Endothelial cell of hepatic sinusoid (primary cell): ENCODE measurements around the gene CFAP100.

ENCODE experiments used
- in situ Hi-C: cut with HindIII; loops from 2 replicates; pipeline ENCODE4 v1.10.0; 2017; ENCODE audit warnings: low sequenced_read_pairs

Gene CFAP100

DNA sequence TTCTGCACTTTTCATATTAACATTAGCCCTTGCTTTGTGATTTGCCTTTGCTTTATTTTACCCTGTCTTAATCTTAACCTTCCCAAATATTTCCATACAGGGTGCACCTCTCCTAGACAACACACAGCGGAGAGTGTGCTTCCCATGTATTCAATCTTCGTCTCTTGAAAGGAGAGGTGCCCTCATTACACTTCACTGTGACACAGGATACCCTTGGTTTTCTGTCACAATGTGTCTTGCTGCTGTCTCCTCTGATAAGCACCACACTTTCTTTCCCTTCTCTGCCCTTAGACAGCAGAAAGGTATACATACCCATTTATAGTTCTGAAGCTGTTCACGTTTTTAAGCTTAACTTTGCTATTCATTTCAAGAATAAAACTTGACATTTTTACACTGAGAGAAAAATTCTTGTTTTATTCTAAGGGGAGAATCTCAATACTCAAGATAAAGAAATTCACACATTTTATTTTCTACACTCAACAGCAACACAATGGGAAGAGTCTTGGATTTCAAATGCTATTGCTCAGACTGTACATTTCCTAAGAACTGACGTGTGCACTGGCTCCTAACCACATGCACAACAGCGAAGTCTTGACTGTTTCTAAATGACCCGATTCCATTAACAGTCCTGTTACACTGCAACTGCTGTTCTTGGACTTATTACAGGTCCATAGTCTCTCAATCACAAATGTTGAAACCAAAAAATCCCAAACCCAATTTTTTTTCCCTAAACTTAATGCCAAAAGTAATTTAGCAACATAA lies 59.9 kb downstream of the CFAP100 start:
- in situ Hi-C loops = loop anchor here (5.0 kb wide), 1 partner anchor 62 kb away; the partner anchor contains the start of gene CFAP100

DNA sequence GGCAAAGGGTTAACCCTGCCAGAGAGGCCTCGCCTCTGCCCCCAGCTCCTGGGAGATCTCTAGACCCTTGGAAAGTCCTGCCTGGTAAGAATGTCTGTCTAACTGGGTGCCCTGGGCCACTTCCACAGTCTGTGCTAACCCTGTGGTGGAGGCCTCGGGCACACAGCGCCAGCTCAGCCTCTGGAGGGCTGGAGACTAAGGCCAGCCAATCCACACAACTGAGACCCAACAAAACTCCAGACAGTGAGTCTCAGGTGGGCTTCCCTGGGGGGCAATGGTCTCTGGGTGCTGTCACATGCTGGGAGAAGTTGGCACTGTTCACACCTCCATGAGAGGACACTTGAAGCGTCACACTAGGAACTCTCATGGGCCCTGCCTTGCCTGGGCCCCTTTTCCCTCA lies 61.5 kb downstream of the CFAP100 start:
- in situ Hi-C loops = loop anchor here (5.0 kb wide), 1 partner anchor 64 kb away; the partner anchor contains the start of gene CFAP100

DNA sequence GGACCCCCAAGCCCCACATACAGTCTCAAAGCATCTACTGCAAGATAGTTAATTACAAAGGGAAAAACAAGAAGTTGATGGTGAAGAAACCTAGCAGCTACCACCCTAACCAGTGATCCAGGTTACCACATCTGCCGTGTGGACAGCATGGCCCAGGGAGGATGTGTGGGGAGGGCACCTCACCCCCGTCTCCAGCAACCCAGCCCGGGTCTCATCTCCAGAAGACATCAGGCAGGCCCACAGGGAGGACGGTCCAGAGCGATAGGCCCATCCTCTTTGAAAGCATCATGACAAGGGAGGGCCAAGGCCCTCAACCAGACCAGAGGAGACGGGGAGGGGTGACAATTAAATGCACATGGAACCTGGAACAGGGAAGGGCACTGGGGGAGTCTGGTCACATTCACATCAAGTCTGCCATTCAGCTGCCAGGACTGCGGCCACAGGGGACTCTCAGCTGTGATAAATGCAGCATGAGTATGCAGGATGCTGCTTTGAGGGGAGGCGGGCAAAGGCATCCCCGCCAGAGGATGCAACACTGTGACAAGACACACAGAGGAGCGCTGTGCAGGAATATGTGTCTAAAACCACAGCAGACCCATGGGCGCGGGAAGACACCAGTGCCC lies 62.2 kb downstream of the CFAP100 start:
- in situ Hi-C loops = loop anchor here (5.0 kb wide), 1 partner anchor 65 kb away; the partner anchor contains the start of gene CFAP100

DNA sequence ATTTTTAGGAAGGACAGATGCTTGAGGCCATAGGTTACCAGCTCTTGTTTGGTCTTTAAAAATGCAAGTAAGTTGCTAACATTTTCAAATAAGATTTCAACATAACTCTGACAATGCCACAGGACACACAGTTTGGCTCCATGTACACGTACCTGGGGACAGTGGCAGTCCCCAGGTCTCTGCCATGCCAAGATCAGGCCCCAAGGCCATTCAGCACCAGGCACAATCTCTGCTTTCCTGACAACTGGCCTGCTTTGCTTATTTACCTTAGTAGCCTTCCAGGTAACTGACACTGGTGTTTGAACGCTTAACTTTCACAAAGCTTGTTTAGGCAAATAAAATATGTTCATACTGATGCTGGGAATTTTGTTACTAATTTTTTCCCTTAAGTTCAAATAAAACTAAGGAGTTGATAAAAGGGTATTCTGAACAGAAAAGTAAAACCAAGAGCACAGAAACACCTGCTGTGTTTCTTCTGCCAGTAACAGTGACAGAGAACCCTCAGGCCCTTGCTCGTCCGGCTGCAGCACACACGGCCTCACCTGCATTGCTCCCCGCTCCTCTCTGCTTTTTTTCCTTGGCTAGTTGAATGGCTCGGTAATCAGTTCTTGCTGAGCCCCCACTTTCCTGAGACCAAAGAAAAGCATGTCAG lies 64.5 kb downstream of the CFAP100 start:
- in situ Hi-C loops = loop anchor here (5.0 kb wide), 1 partner anchor 67 kb away; the partner anchor contains the start of gene CFAP100

DNA sequence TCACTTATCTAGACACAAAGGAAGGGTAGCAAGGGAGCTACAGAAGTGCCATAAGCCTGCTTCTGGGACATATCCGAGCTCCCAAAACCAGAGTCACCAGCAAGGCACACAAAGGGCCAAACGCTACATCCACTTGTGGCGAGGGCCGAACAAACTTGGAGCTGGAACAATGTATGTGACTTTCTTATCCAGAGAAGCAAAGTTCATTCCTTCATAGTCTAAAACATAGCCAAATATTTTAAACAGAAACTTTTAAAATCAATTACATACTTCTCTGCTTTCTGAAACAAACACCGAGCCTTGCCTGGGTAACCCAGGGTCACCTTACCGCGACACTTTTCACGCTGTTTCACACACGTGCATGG lies 65.0 kb downstream of the CFAP100 start:
- in situ Hi-C loops = loop anchor here (5.0 kb wide), 2 partner anchors 38 to 67 kb away; partner anchors contain the start of gene CFAP100

DNA sequence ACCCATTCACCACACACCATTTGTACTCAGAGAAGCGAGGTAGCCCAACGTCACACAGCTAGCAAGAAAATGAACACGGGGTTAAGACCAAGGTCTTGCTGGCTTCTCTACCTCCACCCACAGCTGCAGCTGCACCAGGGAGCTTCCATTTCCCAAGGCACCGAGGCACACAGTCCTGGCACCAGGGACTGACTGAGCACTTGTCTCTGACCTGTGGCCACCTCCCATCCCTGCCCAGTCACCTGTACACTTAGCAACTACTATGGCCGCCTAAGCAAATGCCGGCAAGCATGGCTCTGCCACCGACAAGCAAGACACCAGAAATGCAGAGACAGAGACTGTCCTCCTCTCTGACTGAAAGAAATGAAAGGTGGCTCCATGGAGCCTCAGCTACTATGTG lies 65.7 kb downstream of the CFAP100 start:
- in situ Hi-C loops = loop anchor here (5.0 kb wide), 1 partner anchor 37 kb away; no protein-coding TSS in a partner anchor

DNA sequence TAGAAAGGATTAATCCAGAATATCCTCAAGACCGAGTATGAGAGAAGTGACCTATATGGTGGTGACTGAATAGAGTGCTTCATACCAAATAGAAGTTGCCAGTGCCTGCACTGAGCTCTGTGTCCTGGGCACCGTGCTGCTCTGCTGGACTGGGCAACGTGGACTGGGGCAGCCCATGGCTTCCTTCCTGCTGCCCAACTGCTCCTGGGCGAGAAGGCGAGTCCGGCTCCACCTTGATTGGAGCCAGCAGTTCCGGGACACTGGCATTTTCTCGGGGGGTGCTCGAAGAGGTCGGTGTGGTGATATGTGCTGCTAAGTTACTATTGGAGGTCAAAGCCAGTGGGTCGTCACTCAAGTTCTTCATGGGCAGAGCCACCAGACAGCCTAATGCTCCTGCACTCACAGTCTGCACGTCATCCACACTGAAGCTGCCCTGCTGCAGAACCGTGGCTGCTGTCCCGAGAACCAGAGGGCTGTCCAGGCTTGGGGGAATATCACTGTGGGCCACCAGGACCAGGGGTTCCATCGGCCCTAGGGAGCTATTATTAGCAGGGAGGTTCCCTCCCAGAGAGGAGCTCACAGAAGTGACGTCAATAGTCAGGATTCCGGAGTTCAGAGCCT lies 66.9 kb downstream of the CFAP100 start:
- in situ Hi-C loops = loop anchor here (5.0 kb wide), 1 partner anchor 36 kb away; no protein-coding TSS in a partner anchor

DNA sequence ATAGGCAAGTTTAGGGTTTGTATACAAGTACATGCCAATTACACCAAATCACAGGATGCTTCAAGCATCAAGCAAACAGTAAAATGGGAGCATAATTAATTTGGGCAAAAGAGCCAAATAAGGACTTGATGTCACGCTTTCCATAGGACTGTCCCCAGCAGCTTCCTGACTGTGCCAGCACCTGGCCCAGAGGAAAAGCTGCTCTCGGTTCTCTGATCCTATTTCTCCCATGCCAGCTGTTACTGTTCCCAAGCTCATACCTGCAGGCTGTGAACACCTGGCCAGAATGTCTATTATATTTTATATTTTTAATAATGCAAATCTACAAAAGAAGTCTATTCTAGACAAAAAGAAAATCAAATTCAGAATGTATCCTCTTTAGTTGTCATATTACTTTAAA lies 68.8 kb downstream of the CFAP100 start:
- in situ Hi-C loops = loop anchor here (5.0 kb wide), 1 partner anchor 34 kb away; no protein-coding TSS in a partner anchor

DNA sequence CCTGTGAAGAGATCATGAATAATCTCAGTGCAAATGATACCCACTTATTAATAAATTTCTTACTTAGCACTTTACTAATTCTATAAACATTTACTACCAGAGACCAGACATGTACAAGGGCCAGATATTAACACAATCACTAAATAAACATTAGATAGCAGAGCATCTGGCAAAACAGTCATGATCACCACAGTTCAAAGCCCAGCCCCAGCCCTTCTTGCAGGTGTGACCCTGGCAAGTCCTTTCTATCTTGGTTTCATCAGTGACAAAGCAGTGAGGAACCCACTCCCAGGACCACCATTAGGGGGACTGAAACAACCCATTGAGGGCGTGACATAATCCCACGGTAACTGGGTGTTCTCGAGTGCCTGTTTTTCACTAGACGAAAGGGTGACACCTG lies 69.4 kb downstream of the CFAP100 start:
- in situ Hi-C loops = loop anchor here (5.0 kb wide), 1 partner anchor 33 kb away; no protein-coding TSS in a partner anchor

DNA sequence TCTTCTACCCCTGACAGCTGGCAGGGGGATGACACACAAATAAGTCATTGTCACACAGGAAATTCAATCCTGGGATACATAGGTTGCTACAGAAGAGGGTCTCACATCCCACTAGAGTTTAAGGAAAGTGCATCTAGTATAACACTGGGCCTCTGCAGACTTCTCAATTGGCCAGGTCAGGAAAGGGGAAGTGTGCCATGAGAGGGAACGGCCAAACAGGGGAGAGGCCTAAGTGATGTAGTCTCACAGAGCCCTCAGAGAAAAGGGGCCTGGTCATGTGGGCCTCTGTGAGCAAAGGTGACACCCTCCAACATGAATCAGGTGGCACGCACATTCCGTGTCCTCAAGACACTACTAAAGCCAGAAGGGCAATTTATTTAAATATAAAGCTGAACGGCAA lies 69.8 kb downstream of the CFAP100 start:
- in situ Hi-C loops = loop anchor here (5.0 kb wide), 1 partner anchor 33 kb away; no protein-coding TSS in a partner anchor

DNA sequence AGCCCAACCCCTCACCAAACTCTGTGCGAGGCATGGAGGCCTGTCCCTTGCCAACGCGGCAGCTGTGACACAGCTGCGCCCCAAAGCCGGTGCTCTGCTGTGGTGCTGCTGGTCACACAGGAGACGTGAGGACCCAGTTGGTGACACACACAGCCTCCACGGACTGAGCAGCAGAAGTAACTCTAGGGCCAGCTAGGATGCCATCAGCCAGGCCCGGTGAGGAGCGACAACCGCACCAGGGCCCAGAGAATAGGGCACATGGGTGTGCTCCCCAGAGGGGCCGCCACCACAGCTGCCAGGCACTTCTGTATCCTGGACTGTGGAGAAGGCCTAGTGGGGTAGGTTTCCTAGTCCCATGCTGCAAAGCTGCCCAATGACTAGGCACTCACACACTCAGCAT lies 70.3 kb downstream of the CFAP100 start:
- in situ Hi-C loops = loop anchor here (5.0 kb wide), 1 partner anchor 32 kb away; no protein-coding TSS in a partner anchor

DNA sequence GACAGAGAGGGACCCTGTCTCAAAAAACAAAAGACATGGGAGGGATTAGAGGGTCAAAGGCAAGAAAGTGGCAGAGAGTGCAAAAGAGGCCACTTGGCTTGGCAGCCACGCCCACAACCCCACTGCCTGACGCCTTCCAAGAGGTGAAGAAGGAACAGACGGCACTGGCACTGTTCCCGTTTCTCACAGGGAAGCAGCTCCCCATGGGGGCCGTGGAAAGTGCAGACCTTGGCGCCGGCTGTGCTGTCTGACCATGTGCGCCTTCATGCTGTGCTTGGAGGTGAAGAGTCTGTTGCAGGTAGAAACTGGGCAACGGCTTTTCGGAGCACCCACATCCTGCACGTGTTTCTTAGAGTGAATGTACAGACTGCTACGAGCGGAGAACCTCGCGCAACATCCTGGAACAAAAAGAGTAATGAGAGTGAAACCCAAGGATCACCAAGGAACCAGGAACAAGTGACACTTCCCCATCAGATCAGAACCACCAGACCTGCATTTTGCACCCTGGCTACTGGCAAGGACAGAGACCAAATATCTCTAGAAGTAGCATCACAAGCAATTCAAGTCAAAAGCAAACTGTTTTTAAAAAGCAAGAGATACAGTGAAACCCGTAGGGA lies 71.3 kb downstream of the CFAP100 start:
- in situ Hi-C loops = no loop called here

DNA sequence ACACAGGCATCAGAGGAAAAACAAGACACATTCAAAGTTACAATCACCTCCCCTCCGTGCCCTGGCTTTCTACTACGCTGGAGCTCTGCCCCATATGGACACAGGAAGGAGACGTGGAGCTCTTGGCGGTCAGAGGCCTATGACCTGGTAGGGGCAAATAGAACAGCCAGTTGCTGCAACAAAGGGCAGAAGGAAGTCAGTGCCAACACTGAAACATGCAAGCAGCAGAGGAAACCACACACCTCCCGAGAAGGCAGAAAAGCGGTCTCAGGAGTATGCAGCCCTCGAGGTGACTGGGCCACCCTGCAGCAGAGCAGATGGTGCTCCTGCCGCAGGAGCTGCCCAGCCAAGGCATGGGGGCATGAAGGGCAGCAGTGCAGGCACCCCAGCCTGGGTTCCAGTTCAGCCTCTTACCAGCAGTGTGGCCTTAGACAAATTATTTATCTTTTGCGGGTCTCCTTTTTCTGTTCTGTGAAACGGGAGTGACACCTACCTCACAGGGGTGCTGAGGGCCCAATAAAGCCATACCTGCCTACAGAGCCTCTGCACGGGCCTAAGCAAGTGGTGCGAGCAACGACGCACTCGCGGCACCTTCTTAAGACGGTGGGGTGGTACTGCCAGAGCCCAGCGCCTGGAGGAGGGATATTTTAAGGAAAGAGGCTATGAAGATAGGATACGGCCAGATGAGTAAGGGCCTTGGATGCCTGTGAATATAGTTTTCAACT lies 72.3 kb downstream of the CFAP100 start:
- in situ Hi-C loops = no loop called here

DNA sequence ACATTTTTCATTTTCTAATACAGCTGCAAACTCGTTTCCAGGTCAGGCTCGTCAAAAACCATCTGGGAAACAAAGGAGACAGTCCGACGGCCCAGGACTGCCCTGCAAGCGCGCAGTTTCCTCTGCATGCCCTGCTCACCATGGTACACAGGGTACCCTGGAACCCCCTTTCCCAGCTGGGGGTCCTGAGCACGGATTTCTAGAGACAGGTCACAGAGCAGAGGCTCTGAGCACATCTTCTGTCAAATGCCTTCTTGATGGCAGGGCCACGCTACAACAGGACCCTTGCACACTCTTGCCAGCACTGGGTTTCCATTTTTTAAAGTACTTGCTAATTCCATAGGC lies 72.9 kb downstream of the CFAP100 start:
- in situ Hi-C loops = no loop called here

DNA sequence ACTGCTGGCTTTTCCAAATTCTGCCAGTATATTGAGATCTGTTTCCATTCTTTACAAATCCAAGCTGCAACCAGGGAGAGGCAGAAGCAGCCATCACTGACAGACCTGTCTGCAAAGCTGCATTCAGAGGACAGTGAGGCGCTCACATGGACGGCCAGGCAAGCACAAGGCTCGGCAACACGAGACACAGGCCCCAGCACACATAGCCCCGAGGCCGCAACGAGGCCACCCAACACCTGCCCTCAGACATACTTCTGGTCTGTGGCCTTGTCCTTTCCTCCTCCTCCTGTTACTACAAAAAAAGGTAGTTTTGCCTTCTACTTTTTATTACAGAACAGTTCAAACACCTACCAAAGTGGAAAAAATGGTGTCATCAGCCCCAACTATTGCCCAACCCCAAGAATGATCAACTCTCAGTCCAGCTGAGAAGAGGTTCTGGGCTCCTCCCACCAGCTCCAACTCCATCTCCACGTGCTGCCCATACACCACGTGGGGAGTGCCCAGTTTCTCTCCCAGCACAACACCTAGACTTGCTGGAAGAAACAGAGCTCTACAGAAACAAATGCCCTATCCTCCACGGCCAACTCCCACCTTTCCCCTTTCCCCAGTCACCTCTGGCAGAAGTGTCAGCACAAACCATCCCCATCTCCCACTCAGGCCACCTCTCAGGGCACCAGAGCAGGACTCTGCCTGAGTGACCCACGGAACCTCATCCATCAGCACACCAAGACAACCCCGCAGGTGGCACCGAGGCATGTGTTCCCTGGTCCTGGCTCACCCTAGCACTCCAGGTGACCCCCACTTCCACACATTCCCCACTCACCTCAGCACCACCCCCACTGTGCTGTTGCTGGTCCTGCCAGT lies 73.6 kb downstream of the CFAP100 start:
- in situ Hi-C loops = no loop called here

DNA sequence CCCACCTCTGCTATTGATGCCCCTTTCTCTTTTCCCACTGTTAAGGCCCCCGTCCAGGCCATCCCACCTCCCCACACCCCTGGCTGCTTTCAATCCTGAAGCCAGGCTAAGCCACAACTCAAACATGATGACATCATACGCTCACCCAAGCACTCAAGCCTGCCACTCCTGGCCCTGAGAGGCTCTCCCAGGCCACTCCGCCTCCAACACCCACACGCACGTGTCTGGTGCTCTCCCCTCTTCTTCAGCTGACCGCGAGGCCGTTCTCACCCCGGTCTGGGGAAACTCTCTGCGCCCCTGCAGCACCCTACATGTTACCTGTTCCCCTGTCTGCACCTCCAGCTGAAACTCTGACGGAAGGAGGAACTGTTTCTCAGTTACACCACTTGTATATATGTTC lies 74.8 kb downstream of the CFAP100 start:
- in situ Hi-C loops = no loop called here

DNA sequence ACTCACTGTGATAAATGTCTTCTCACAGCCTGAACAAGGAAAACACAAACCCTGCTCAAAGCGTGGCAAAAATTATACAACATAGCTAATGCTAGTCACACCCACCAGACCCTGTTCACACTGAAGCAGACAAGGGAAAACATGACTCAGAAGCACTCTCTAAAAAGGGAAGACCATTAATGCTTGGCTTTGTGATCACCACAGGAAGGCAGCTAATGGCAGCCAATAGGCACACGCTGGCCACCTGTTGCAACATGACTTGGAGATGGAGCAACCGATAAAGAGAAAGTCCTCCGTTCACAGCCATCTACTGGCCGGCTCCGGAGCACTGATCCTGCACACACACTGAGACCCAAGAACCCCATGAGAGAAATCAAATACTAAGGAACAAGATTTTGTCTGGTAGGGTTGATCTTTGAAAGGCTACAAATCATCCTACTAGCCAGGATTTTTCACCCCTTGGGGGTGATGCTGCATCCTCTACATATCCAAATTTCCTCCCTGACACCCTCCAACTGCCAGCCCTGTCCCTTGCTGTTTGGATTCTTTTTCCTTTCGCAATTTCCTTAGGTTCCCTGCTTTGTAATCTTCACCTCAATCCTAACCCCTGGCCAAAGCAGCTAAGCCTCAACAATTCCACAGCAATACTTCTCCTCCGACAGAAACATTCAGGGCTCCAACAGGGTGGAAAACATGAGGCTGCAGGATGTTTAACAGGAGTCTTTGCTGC lies 77.7 kb downstream of the CFAP100 start:
- in situ Hi-C loops = no loop called here
